ENCODE measurements around the gene SYCE1L. TPM values are rescaled to one million over a fixed set of nuclear protein-coding genes. Genes with fewer than 3 reads are reported as not detected.

Gene SYCE1L
- polyA plus RNA-seq, 2 of the 4 experiments (the other 2 are of a cell fraction) = 1.4 to 6.6 TPM

DNA sequence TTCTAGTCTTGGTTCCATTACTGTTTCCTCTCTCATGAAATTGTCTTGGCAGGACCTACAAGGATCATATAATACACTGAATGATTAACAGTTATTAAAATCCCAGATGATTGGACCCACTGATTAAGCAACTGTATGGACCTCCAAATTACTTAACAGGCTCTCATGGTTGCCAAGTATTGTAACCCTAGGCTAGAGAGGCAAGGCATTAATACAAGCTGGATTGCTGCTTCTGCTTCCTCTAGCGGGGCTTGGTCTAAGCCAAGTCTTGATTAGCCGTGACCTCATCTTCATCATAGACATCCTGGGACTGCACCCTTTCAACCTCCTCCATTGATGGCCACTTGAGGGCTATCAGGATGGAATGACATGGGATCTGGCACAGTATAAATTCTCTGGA lies 46.9 kb downstream of the SYCE1L start:
- TF ChIP-seq FOSB (CRISPR knock-in tag; IDR thresholded peaks at IDR 0.05) = no peak
- no peak for TF ChIP-seq NPAS2 (CRISPR knock-in tag; IDR thresholded peaks at IDR 0.05; ENCODE audit: borderline replicate concordance)
- TF ChIP-seq FOSL2 (IDR thresholded peaks at IDR 0.05) = no peak
- TF ChIP-seq FOSL2 (CRISPR knock-in tag; IDR thresholded peaks at IDR 0.05) = no peak
- no peak for TF ChIP-seq EHF (CRISPR knock-in tag; IDR thresholded peaks at IDR 0.05)
- TF ChIP-seq TFCP2L1 (CRISPR knock-in tag; IDR thresholded peaks at IDR 0.05) = no peak
- no peak for TF ChIP-seq POLR2AphosphoS2 (conservative IDR thresholded peaks at IDR 0.05; ENCODE audit: low read length)
- TF ChIP-seq, protein P1, sequence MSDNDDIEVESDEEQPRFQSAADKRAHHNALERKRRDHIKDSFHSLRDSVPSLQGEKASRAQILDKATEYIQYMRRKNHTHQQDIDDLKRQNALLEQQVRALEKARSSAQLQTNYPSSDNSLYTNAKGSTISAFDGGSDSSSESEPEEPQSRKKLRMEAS (IDR thresholded peaks at IDR 0.05) = no peak
- TF ChIP-seq, protein P2, sequence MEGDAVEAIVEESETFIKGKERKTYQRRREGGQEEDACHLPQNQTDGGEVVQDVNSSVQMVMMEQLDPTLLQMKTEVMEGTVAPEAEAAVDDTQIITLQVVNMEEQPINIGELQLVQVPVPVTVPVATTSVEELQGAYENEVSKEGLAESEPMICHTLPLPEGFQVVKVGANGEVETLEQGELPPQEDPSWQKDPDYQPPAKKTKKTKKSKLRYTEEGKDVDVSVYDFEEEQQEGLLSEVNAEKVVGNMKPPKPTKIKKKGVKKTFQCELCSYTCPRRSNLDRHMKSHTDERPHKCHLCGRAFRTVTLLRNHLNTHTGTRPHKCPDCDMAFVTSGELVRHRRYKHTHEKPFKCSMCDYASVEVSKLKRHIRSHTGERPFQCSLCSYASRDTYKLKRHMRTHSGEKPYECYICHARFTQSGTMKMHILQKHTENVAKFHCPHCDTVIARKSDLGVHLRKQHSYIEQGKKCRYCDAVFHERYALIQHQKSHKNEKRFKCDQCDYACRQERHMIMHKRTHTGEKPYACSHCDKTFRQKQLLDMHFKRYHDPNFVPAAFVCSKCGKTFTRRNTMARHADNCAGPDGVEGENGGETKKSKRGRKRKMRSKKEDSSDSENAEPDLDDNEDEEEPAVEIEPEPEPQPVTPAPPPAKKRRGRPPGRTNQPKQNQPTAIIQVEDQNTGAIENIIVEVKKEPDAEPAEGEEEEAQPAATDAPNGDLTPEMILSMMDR (IDR thresholded peaks at IDR 0.05) = no peak
- no peak for TF ChIP-seq HOXA7 (CRISPR knock-in tag; IDR thresholded peaks at IDR 0.05)
- TF ChIP-seq, protein P3, sequence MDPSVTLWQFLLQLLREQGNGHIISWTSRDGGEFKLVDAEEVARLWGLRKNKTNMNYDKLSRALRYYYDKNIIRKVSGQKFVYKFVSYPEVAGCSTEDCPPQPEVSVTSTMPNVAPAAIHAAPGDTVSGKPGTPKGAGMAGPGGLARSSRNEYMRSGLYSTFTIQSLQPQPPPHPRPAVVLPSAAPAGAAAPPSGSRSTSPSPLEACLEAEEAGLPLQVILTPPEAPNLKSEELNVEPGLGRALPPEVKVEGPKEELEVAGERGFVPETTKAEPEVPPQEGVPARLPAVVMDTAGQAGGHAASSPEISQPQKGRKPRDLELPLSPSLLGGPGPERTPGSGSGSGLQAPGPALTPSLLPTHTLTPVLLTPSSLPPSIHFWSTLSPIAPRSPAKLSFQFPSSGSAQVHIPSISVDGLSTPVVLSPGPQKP (IDR thresholded peaks at IDR 0.05; ENCODE audit: low read depth, low read length) = no peak
- no peak for TF ChIP-seq HOXB13 (CRISPR knock-in tag; IDR thresholded peaks at IDR 0.05; ENCODE audit: low read depth)
- TF ChIP-seq RFX5 (IDR thresholded peaks at IDR 0.05) = no peak
- TF ChIP-seq ZFP36 (IDR thresholded peaks at IDR 0.05; ENCODE audit: borderline replicate concordance, partially characterized antibody) = no peak
- no peak for TF ChIP-seq EP300 (IDR thresholded peaks at IDR 0.05)
- TF ChIP-seq, protein P4, sequence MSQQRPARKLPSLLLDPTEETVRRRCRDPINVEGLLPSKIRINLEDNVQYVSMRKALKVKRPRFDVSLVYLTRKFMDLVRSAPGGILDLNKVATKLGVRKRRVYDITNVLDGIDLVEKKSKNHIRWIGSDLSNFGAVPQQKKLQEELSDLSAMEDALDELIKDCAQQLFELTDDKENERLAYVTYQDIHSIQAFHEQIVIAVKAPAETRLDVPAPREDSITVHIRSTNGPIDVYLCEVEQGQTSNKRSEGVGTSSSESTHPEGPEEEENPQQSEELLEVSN (IDR thresholded peaks at IDR 0.05; ENCODE audit: borderline replicate concordance, low read depth) = no peak
- no peak for TF ChIP-seq RAD21 (conservative IDR thresholded peaks at IDR 0.05 in 1 of 2, IDR thresholded peaks at IDR 0.05 in 1 of 2)
- 92% methylated on average over 2 of the region's 2 CpGs for WGBS (ENCODE audit: missing lambda C conversion rate)
- no peak overlapping the region for H3K4me2 ChIP-seq
- no peak for ATAC-seq
- H3K4me1 ChIP-seq = no peaks in the 10 kb centered on the region
- FAIRE-seq = no peak
- no peak overlapping the region for H3K4me3 ChIP-seq
- H3K27ac ChIP-seq = no peak overlapping the region
- ChIA-PET CTCF (interaction anchor here (0.8 to 2.6 kb wide), 2 partner anchors 9 to 338 kb away, joined by 3 to 16 read pairs; no protein-coding TSS in a partner anchor), POLR2A (no interaction called here)
- no peak for DNase-seq (ENCODE audit: low read depth in 1 of 2, low spot score in 1 of 2)
- H3K9me3 ChIP-seq = no peaks in the 10 kb centered on the region

DNA sequence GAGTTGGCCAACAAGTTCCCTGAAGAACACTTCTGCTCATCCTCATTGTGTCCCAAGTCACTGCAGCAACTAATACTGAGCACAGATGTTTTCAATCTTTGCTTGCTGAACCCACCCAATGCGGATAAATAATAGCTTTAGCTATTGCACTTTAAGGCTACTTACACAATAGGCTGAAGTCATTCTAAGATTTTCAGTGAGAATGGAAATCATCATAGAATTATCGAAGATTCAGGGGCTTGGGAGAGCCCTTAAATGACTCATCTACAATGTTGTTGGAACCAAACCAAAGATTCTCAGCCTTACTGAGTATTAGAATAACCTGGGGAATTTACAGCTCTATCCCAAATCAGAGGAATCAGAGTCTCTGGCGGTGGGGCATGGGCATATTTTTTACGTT lies 51.2 kb downstream of the SYCE1L start:
- H3K4me2 ChIP-seq = no peak overlapping the region
- FAIRE-seq (no peak), DNase-seq (ENCODE audit: low read depth in 1 of 2, low spot score in 1 of 2) (no peak), ATAC-seq (no peak)
- H3K4me3 ChIP-seq = no peak overlapping the region
- ChIA-PET POLR2A (no interaction called here), CTCF (interaction anchor here (1.3 to 2.7 kb wide), 3 partner anchors 14 to 410 kb away, joined by 3 to 14 read pairs (median 11); no protein-coding TSS in a partner anchor)
- H3K9me3 ChIP-seq = no peaks in the 10 kb centered on the region
- H3K4me1 ChIP-seq = no peaks in the 10 kb centered on the region
- no peak overlapping the region for H3K27ac ChIP-seq
- WGBS (ENCODE audit: missing lambda C conversion rate) = 69% methylated on average over 4 of the region's 4 CpGs
- TF ChIP-seq MAZ (IDR thresholded peaks at IDR 0.05; ENCODE audit: borderline replicate concordance, low read depth, low read length) (no peak), ZC3H11A (IDR thresholded peaks at IDR 0.05) (no peak), KDM5A (IDR thresholded peaks at IDR 0.05) (no peak), FOSL2 (IDR thresholded peaks at IDR 0.05) (no peak), FOSL2 (CRISPR knock-in tag; IDR thresholded peaks at IDR 0.05) (no peak), MAFK (IDR thresholded peaks at IDR 0.05; ENCODE audit: partially characterized antibody) (no peak), CHD4 (IDR thresholded peaks at IDR 0.05; ENCODE audit: borderline replicate concordance) (no peak), HOXB13 (CRISPR knock-in tag; IDR thresholded peaks at IDR 0.05; ENCODE audit: low read depth) (no peak), POLR2AphosphoS2 (conservative IDR thresholded peaks at IDR 0.05; ENCODE audit: low read length) (no peak), HDAC2 (IDR thresholded peaks at IDR 0.05) (no peak), PHF8 (IDR thresholded peaks at IDR 0.05; ENCODE audit: borderline replicate concordance, low read depth) (no peak), RARB (CRISPR knock-in tag; IDR thresholded peaks at IDR 0.05) (no peak), TFCP2L1 (CRISPR knock-in tag; IDR thresholded peaks at IDR 0.05) (no peak), CEBPB (IDR thresholded peaks at IDR 0.05) (no peak)
- TF ChIP-seq, protein P5, sequence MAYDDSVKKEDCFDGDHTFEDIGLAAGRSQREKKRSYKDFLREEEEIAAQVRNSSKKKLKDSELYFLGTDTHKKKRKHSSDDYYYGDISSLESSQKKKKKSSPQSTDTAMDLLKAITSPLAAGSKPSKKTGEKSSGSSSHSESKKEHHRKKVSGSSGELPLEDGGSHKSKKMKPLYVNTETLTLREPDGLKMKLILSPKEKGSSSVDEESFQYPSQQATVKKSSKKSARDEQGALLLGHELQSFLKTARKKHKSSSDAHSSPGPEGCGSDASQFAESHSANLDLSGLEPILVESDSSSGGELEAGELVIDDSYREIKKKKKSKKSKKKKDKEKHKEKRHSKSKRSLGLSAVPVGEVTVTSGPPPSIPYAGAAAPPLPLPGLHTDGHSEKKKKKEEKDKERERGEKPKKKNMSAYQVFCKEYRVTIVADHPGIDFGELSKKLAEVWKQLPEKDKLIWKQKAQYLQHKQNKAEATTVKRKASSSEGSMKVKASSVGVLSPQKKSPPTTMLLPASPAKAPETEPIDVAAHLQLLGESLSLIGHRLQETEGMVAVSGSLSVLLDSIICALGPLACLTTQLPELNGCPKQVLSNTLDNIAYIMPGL (CRISPR knock-in tag; IDR thresholded peaks at IDR 0.05; ENCODE audit: borderline replicate concordance) = no peak
- TF ChIP-seq, protein P6, sequence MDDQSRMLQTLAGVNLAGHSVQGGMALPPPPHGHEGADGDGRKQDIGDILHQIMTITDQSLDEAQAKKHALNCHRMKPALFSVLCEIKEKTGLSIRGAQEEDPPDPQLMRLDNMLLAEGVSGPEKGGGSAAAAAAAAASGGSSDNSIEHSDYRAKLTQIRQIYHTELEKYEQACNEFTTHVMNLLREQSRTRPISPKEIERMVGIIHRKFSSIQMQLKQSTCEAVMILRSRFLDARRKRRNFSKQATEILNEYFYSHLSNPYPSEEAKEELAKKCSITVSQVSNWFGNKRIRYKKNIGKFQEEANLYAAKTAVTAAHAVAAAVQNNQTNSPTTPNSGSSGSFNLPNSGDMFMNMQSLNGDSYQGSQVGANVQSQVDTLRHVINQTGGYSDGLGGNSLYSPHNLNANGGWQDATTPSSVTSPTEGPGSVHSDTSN (IDR thresholded peaks at IDR 0.05) = no peak
- TF ChIP-seq, protein P7, sequence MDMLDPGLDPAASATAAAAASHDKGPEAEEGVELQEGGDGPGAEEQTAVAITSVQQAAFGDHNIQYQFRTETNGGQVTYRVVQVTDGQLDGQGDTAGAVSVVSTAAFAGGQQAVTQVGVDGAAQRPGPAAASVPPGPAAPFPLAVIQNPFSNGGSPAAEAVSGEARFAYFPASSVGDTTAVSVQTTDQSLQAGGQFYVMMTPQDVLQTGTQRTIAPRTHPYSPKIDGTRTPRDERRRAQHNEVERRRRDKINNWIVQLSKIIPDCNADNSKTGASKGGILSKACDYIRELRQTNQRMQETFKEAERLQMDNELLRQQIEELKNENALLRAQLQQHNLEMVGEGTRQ (IDR thresholded peaks at IDR 0.05) = no peak

Measured in A549 (cell line).